ENCODE data around the gene PTER.

PTER gene

DNA sequence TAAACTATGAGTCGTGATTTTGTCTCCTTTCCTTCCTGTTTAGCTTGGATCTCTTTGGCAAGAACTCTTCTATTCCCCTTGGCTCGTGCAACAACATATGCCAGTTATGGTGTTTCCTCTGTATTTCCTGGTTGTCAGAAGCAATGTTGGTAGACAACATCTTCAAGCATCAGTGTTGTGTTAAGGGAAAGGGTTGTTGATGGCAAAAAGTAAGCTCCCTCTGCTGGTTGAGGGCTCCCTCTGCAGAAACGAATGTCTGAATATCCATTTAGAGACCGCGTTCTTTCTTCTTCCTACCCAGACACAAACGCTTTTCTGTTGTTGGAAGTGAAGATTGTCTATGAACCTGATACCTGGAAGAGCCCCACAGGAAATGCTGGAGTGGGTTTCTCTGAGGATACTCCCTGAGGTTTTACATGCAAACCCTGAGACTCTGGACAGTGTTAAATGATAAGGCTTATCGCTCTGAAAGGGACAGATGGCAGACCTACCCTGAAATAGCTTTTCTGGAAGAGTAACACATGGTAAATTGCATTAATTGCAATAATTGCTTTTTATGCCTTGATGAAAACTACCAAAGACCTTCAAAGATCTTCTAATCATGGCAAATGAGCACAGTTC lies 108.4 kb downstream of the PTER start:
- in situ Hi-C loops (cut with HindIII; ENCODE audit: low pct_ligation_motif_present, low sequenced_read_pairs) = no loop called here
- H3K27ac ChIP-seq = no peak overlapping the region
- no peak overlapping the region for H3K4me3 ChIP-seq (ENCODE audit: low read depth, low read length)
- no peaks in the 10 kb centered on the region for H3K27me3 ChIP-seq (replicated peaks)
- TF ChIP-seq, protein P1, sequence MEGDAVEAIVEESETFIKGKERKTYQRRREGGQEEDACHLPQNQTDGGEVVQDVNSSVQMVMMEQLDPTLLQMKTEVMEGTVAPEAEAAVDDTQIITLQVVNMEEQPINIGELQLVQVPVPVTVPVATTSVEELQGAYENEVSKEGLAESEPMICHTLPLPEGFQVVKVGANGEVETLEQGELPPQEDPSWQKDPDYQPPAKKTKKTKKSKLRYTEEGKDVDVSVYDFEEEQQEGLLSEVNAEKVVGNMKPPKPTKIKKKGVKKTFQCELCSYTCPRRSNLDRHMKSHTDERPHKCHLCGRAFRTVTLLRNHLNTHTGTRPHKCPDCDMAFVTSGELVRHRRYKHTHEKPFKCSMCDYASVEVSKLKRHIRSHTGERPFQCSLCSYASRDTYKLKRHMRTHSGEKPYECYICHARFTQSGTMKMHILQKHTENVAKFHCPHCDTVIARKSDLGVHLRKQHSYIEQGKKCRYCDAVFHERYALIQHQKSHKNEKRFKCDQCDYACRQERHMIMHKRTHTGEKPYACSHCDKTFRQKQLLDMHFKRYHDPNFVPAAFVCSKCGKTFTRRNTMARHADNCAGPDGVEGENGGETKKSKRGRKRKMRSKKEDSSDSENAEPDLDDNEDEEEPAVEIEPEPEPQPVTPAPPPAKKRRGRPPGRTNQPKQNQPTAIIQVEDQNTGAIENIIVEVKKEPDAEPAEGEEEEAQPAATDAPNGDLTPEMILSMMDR (IDR thresholded peaks at IDR 0.05; ENCODE audit: low read depth, low read length, missing control alignments) = peak; percentile 79
- peak; percentile 24 for DNase-seq
- H3K36me3 ChIP-seq (replicated peaks) = no peaks in the 10 kb centered on the region

DNA sequence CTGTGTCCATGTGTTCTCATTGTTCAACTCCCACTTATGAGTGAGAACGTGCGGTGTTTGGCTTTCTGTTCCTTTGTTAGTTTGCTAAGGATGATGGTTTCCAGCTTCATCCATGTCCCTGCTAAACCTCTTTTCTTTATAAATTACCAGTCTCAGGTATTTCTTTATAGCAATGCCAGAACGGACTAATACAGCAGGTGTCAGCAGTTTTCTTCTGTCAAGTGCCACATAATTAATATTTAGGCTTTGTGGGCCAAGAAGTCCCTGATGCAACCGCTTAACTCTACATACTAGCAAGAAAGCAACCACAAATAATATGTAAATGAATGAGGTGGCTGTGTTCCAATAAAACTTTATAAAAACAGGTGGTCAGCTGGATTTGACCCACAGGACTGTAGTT lies 111.2 kb downstream of the PTER start:
- no peaks in the 10 kb centered on the region for H3K36me3 ChIP-seq (replicated peaks)
- no peak overlapping the region for H3K4me3 ChIP-seq (ENCODE audit: low read depth, low read length)
- H3K27ac ChIP-seq = no peak overlapping the region
- in situ Hi-C loops (cut with HindIII; ENCODE audit: low pct_ligation_motif_present, low sequenced_read_pairs) = no loop called here
- no peaks in the 10 kb centered on the region for H3K27me3 ChIP-seq (replicated peaks)
- no peak for DNase-seq
- TF ChIP-seq, protein P1 (IDR thresholded peaks at IDR 0.05; ENCODE audit: low read depth, low read length, missing control alignments) = no peak

DNA sequence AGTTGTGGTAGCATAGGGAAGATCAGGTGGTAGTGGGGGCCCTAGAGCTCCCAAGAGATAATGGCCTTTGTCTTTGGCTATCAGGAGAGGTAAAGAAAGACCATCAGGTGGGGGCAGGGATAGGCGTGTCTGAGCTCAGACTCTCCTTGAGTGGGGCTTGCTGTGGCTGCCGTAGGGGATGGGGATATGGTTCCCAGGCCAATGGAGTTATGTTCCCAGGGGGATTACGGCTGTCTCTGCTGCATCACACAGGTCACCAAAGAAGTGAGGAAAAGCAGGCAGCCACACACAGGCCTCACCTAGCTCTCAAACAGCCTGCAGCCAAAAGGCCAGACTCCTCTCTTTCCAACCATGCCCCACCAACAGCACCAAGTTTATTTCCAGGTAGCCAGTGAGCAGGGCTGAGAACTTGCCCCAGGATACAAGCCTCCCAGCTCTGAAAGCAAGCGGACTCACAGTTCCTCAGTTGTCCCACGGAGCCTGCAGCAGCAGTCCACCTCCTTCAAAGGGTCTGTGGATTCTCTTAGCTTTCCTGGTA lies 122.5 kb downstream of the PTER start:
- H3K36me3 ChIP-seq (replicated peaks) = no peaks in the 10 kb centered on the region
- DNase-seq = no peak
- H3K27ac ChIP-seq = no peak overlapping the region
- H3K27me3 ChIP-seq (replicated peaks) = no peaks in the 10 kb centered on the region
- H3K4me3 ChIP-seq (ENCODE audit: low read depth, low read length) = no peak overlapping the region
- TF ChIP-seq, protein P1 (IDR thresholded peaks at IDR 0.05; ENCODE audit: low read depth, low read length, missing control alignments) = no peak
- in situ Hi-C loops (cut with HindIII; ENCODE audit: low pct_ligation_motif_present, low sequenced_read_pairs) = no loop called here

DNA sequence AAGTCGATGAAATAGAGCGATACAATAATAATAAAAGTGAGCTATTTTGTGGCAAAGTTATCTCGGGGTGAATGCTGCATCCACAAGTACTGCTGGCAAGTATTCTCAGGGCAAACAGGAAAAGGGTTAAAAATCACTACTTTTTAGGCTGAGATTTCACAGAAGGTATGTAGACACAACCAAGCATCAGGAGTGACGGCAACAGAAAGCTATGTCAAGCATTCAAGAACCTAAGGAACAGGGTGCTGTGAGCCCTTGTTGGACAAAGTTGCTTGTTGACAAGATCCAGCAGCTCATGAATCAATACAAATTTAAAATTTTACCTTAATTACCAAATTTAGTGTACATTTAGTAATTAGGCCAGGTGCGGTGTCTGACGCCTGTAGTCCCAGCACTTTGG lies 126.1 kb downstream of the PTER start:
- H3K4me3 ChIP-seq (ENCODE audit: low read depth, low read length) = no peak overlapping the region
- H3K36me3 ChIP-seq (replicated peaks) = no peaks in the 10 kb centered on the region
- H3K27ac ChIP-seq = no peak overlapping the region
- no peaks in the 10 kb centered on the region for H3K27me3 ChIP-seq (replicated peaks)
- peak; percentile 12 for DNase-seq
- TF ChIP-seq, protein P1 (IDR thresholded peaks at IDR 0.05; ENCODE audit: low read depth, low read length, missing control alignments) = no peak
- in situ Hi-C loops (cut with HindIII; ENCODE audit: low pct_ligation_motif_present, low sequenced_read_pairs) = no loop called here

Measured in brain microvascular endothelial cell (primary cell).